GM12872 (cell line): ENCODE results near the gene MYH11.

Experiments used
- CTCF ChIP-seq: IDR thresholded peaks from 3 replicates; pipeline ENCODE4 v1.5.1; 2011; ENCODE audit warnings: low read depth, mild to moderate bottlenecking, low read length, moderate library complexity; ENCODE audit not compliant: insufficient read depth

Gene MYH11

GRCh38 chr16:15796885-15797284, 59.9 kb downstream of the MYH11 start:
- no peak for TF ChIP-seq CTCF

- no peak for TF ChIP-seq CTCF
These were observed 61.2 kb downstream of the MYH11 start for GRCh38 chr16:15795615-15796014.

- no peak for TF ChIP-seq CTCF
These were observed 64.3 kb downstream of the MYH11 start for GRCh38 chr16:15792563-15792971.

- no peak for TF ChIP-seq CTCF
These were observed 66.4 kb downstream of the MYH11 start for GRCh38 chr16:15790458-15790857.

- TF ChIP-seq CTCF = no peak
These were observed 68.0 kb downstream of the MYH11 start for GRCh38 chr16:15788846-15789239.

GRCh38 chr16:15786501-15786900, 70.3 kb downstream of the MYH11 start:
- no peak for TF ChIP-seq CTCF

- no peak for TF ChIP-seq CTCF
These were observed 71.3 kb downstream of the MYH11 start for GRCh38 chr16:15785386-15786059.
